GM12878 (cell line): ENCODE data around the gene KDM1B. TPM values are rescaled to one million over a fixed set of nuclear protein-coding genes. Genes with fewer than 3 reads are reported as not detected.
A peak's percentile ranks its signal among the peaks of the same experiment; 100 is the strongest.

ENCODE experiments used
- ATAC-seq: fragments of 200-7000 bp; cut with Tn5 transposase; 3 replicates; pipeline ENCODE4 v1.9.1; 2020; ENCODE audit warnings: mild to moderate bottlenecking, moderate library complexity
- BruUV-seq: library from RNA; stranded (reverse); fragments of 400-500 nt; replicated peaks from 2 replicates; lab custom pipeline; 2021; lab: Mats Ljungman, UMichigan
- CTCF ChIA-PET: fragments of 300-600 bp; sonication (Branson Sonifier 250); formaldehyde crosslinking; extraction: SDS; loops from one replicate; lab custom pipeline; 2021; ENCODE audit warnings: inconsistent platforms; lab: Yijun Ruan, JAX
- POLR2A ChIA-PET: fragments of 350-600 bp; formaldehyde crosslinking; extraction: SDS; loops from one replicate; lab custom pipeline; 2021; ENCODE audit warnings: inconsistent platforms; lab: Charles Lee
- RAD21 ChIA-PET: fragments of 300-600 bp; sonication (Branson Sonifier 250); formaldehyde crosslinking; loops from one replicate; lab custom pipeline; 2023; ENCODE audit warnings: antibody characterized with exemption; ENCODE audit not compliant: unreplicated experiment; lab: Charles Lee
- SMC1A ChIA-PET: fragments of 300-600 bp; sonication (Branson Sonifier 250); formaldehyde crosslinking; loops from one replicate; lab custom pipeline; 2023; ENCODE audit not compliant: unreplicated experiment, uncharacterized antibody; lab: Charles Lee
- DNase-seq: peaks from one replicate; pipeline ENCODE4 v3.0.0-alpha.2; 2011; ENCODE audit warnings: low read depth, low spot score
- FAIRE-seq: peaks from 3 replicates; lab custom pipeline; 2011; peaks lifted over from hg19 to GRCh38; lab: Jason Lieb, UNC
- H2AFZ ChIP-seq: 2 replicates; pipeline ENCODE4 v1.6.0; 2011; ENCODE audit warnings: low read depth, low read length, control low read depth; ENCODE audit not compliant: control insufficient read depth
- H3K27ac ChIP-seq: 2 replicates; pipeline ENCODE4 v1.5.1; 2011; ENCODE audit warnings: control low read depth; ENCODE audit not compliant: control insufficient read depth, insufficient read depth
- H3K27me3 ChIP-seq, 2 experiments: replicated peaks in 1 of 2; 2 replicates each; pipeline versions ENCODE4 v1.6.0 to v1.6.1; 2011; ENCODE audit warnings: low read length in 1 of 2; ENCODE audit not compliant: control insufficient read depth in 2 of 2, insufficient read depth in 2 of 2
- H3K36me3 ChIP-seq, 2 experiments: 2 replicates each; pipeline ENCODE4 v1.5.1; 2011; ENCODE audit warnings: low read length in 1 of 2; ENCODE audit not compliant: control insufficient read depth in 2 of 2, insufficient read depth in 2 of 2
- H3K4me1 ChIP-seq: 2 replicates; pipeline ENCODE4 v1.6.1; 2011; ENCODE audit warnings: mild to moderate bottlenecking, low read length, moderate library complexity, mixed read lengths; ENCODE audit not compliant: control insufficient read depth, insufficient read depth
- H3K4me2 ChIP-seq: 2 replicates; pipeline ENCODE4 v1.6.0; 2011; ENCODE audit warnings: control low read depth; ENCODE audit not compliant: control insufficient read depth, insufficient read depth
- H3K4me3 ChIP-seq: fragments of 200-600 bp; sonication (generic); 2 replicates; pipeline ENCODE4 v1.5.1; 2016
- H3K79me2 ChIP-seq: 2 replicates; pipeline ENCODE4 v1.6.0; 2011; ENCODE audit warnings: low read length; ENCODE audit not compliant: control insufficient read depth, insufficient read depth
- H3K9ac ChIP-seq: 2 replicates; pipeline ENCODE4 v1.8.0; 2011; ENCODE audit warnings: low read length, control low read depth, mixed read lengths; ENCODE audit not compliant: control insufficient read depth, insufficient read depth
- H3K9me3 ChIP-seq: replicated peaks from 3 replicates; pipeline ENCODE4 v1.5.1; 2011; ENCODE audit warnings: mild to moderate bottlenecking, low read length; ENCODE audit not compliant: control insufficient read depth, insufficient read depth
- H4K20me1 ChIP-seq: 2 replicates; pipeline ENCODE4 v1.6.0; 2011; ENCODE audit not compliant: control insufficient read depth, insufficient read depth
- CBX3 ChIP-seq: fragments of 200-600 bp; sonication (generic); IDR thresholded peaks from 2 replicates; pipeline ENCODE4 v1.6.1; 2016; ENCODE audit warnings: low read depth, borderline replicate concordance
- CHD1 ChIP-seq: IDR thresholded peaks from 2 replicates; pipeline ENCODE4 v1.6.1; 2012; ENCODE audit warnings: low read depth, low read length, improper control_type of control experiment
- EP300 ChIP-seq, 2 experiments: fragments of 150-350 bp in 1 of 2; IDR thresholded peaks; 2 replicates each; pipeline ENCODE4 v1.6.1; 2011 to 2012; ENCODE audit warnings: low read depth in 2 of 2, low read length in 2 of 2, borderline replicate concordance in 1 of 2, improper control_type of control experiment in 1 of 2, inconsistent platforms in 1 of 2; ENCODE audit not compliant: control insufficient read depth in 1 of 2
- ESRRA ChIP-seq: IDR thresholded peaks from 2 replicates; pipeline ENCODE4 v1.6.1; 2012; ENCODE audit warnings: mild to moderate bottlenecking, low read length, improper control_type of control experiment
- HDGF ChIP-seq: fragments of 450-650 bp; IDR thresholded peaks from 2 replicates; pipeline ENCODE4 v1.6.1; 2016; ENCODE audit warnings: antibody characterized with exemption
- JUND ChIP-seq: IDR thresholded peaks from 2 replicates; pipeline ENCODE4 v1.6.1; 2012; ENCODE audit warnings: low read depth, mild to moderate bottlenecking, low read length, improper control_type of control experiment, moderate library complexity
- KLF5 ChIP-seq: fragments of 450-650 bp; IDR thresholded peaks from 2 replicates; pipeline ENCODE4 v1.6.1; 2014; ENCODE audit warnings: mild to moderate bottlenecking; ENCODE audit not compliant: partially characterized antibody
- LARP7 ChIP-seq: fragments of 450-650 bp; IDR thresholded peaks from 2 replicates; pipeline ENCODE4 v1.6.1; 2017; ENCODE audit warnings: mild to moderate bottlenecking
- MXI1 ChIP-seq: fragments of 150-350 bp; IDR thresholded peaks from 2 replicates; pipeline ENCODE4 v1.6.1; 2011; ENCODE audit warnings: low read depth, mild to moderate bottlenecking, inconsistent platforms, low read length, improper control_type of control experiment
- NFYB ChIP-seq: IDR thresholded peaks from 2 replicates; pipeline ENCODE4 v1.6.1; 2011; ENCODE audit warnings: low read depth, mild to moderate bottlenecking, low read length, improper control_type of control experiment, moderate library complexity; ENCODE audit not compliant: insufficient read depth
- RUNX3 ChIP-seq: IDR thresholded peaks from 2 replicates; pipeline ENCODE4 v1.6.1; 2012; ENCODE audit warnings: low read length, inconsistent platforms
- SRF ChIP-seq, 2 experiments: IDR thresholded peaks; 2 replicates each; pipeline ENCODE4 v1.6.1; 2011; ENCODE audit warnings: low read depth in 2 of 2, low read length in 2 of 2, mild to moderate bottlenecking in 1 of 2, moderate library complexity in 1 of 2
- USF1 ChIP-seq: IDR thresholded peaks from 2 replicates; pipeline ENCODE4 v1.6.1; 2011; ENCODE audit warnings: borderline replicate concordance, low read depth, mild to moderate bottlenecking, moderate library complexity, mixed read lengths, low read length; ENCODE audit not compliant: insufficient read depth; ENCODE audit errors: extremely low read length
- WGBS: methylation state at CpG from one replicate; pipeline ENCODE4 v1.1.6; 2016; ENCODE audit warnings: low lambda C conversion rate; ENCODE audit not compliant: insufficient replicate concordance, insufficient coverage; ENCODE audit errors: missing lambda C conversion rate; 5-methylcytosine and 5-hydroxymethylcytosine counted together
- in situ Hi-C: fragments of 300-500 bp; cut with MboI; formaldehyde crosslinking; loops from 9 replicates; pipeline ENCODE4 v1.14.3; 2018; ENCODE audit warnings: mixed read lengths
- intact Hi-C: fragments of 100-400 bp; cut with micrococcal nuclease; formaldehyde crosslinking; loops from one replicate; pipeline ENCODE4 v1.14.2; 2022; ENCODE audit not compliant: unreplicated experiment
- polyA plus RNA-seq, 11 experiments: library from polyadenylated mRNA; depleted of rRNA in 4 of 11; unstranded in 6 of 11; stranded (reverse) in 5 of 11; fragments of >200 nt; fragmentation: Nextera tagmentation in 4 of 11; fragmentation: Illumina TruSeq in 1 of 11; extraction: Ambion mirVana in 4 of 11; extraction: Trizol in 1 of 11; gene quantifications; 1 replicate in 1 of 11; 2 replicates in 10 of 11; pipeline versions ENCODE4 v1.2.1 to v1.2.3, GENCODE V29; 2011 to 2016; ENCODE audit warnings: inconsistent platforms in 2 of 11, missing spikeins in 2 of 11, low read depth in 1 of 11
- total RNA-seq, 4 experiments: library from RNA; depleted of rRNA in 3 of 4; stranded (reverse); fragments of >200 nt in 3 of 4; fragmentation: Illumina TruSeq in 1 of 4; extraction: Trizol in 1 of 4; gene quantifications; 2 replicates each; pipeline versions ENCODE4 v1.2.1 to v1.2.3, GENCODE V29; 2013 to 2021

The KDM1B gene
- total and polyA plus RNA-seq, 10 of the 15 experiments (the other 5 are each of a cell fraction or from before 2014, with no cell fraction given): 1.7 to 22.5 (median 13.9) TPM

DNA sequence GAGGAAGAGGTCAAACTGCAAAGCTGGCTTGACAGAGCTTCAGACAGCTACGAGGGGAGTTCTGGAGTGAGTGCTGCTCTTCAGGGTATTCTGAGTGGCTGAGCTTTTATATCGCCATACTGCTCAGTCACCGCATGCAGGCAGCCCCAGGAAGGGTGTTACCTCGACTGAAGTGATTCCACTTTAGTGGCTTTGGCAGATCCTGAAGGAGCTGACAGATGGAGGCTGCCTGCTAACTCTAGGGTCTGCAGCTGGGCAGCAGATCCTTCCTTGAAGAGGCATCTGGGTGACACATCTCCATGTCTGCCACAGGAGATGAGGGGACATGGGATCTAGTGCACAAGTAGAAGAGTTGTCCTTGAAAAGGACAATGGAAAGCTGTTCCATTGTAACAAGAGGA lies 112.8 kb downstream of the KDM1B start:
- in situ Hi-C loops (loop anchor here (10.0 kb wide), 1 partner anchor 273 kb away; no protein-coding TSS in a partner anchor), intact Hi-C loops (no loop called here)
- ChIA-PET POLR2A (no interaction called here), CTCF (no interaction called here), RAD21 (no interaction called here), SMC1A (no interaction called here)
- TF ChIP-seq HDGF: no peak
- no peak for TF ChIP-seq JUND
- TF ChIP-seq CBX3: no peak
- TF ChIP-seq ESRRA: no peak
- no peak for TF ChIP-seq CHD1
- TF ChIP-seq NFYB: no peak
- TF ChIP-seq LARP7: no peak
- TF ChIP-seq EP300 (IDR thresholded peaks at IDR 0.05; ENCODE audit: borderline replicate concordance in 1 of 2, control insufficient read depth in 1 of 2, low read depth in 2 of 2, low read length in 2 of 2): no peak
- no TSS peak for BruUV-seq
- Histone ChIP-seq H3K36me3 (no peaks in the 10 kb centered on the region), H3K4me2 (no peak overlapping the region), H3K9ac (no peak overlapping the region), H3K9me3 (peaks cover 4% of the 10 kb centered on the region), H4K20me1 (no peaks in the 10 kb centered on the region), H3K79me2 (peaks cover 19% of the 10 kb centered on the region), H2AFZ (no peak overlapping the region), H3K4me3 (no peak overlapping the region), H3K27ac (no peak overlapping the region), H3K27me3 (no peaks in the 10 kb centered on the region), H3K4me1 (peaks cover 8% of the 10 kb centered on the region; the same call in 1 of the 2 replicates)
- FAIRE-seq (no peak), ATAC-seq (no peak), DNase-seq (no peak)
- WGBS: 56% methylated on average over 4 of the region's 4 CpGs

- Histone ChIP-seq H3K9ac (no peak overlapping the region), H3K4me1 (peaks cover 8% of the 10 kb centered on the region; the same call in 1 of the 2 replicates), H4K20me1 (no peaks in the 10 kb centered on the region), H3K4me2 (0 out of 2 replicates have a peak overlapping the region, but pooled peaks have one; percentile 7), H2AFZ (peak overlapping the region; percentile 17; the same call in 1 of the 2 replicates), H3K36me3 (no peaks in the 10 kb centered on the region), H3K27ac (no peak overlapping the region), H3K27me3 (no peaks in the 10 kb centered on the region), H3K9me3 (peaks cover 4% of the 10 kb centered on the region), H3K4me3 (no peak overlapping the region), H3K79me2 (peaks cover 8% of the 10 kb centered on the region)
- ChIA-PET POLR2A (no interaction called here), SMC1A (no interaction called here), RAD21 (no interaction called here), CTCF (interaction anchor here (1.2 kb wide), 1 partner anchor 54 kb away, joined by 3 read pairs; no protein-coding TSS in a partner anchor)
- peak; percentile 47 for FAIRE-seq
- no TSS peak for BruUV-seq
- WGBS: 10% methylated on average over 3 of the region's 3 CpGs
- intact Hi-C loops: no loop called here
- TF ChIP-seq KLF5 (no peak), USF1 (peak; percentile 32), NFYB (peak; percentile 51; the same call in 1 of the 2 replicates), MXI1 (no peak), SRF (IDR thresholded peaks at IDR 0.05; ENCODE audit: low read depth in 2 of 2, low read length in 2 of 2) (0 out of 4 replicates have a peak, but pooled peaks of 1 of the 2 experiments have one; percentile 7), RUNX3 (peak; percentile 75)
- in situ Hi-C loops: loop anchor here (10.0 kb wide), 1 partner anchor 274 kb away; no protein-coding TSS in a partner anchor
- ATAC-seq: peak; percentile 32; the same call in 2 of the 3 replicates
- DNase-seq: no peak
These were observed 114.0 kb downstream of the KDM1B start for GRCh38 chr6:18269253-18269652.
